Gastrocnemius medialis (tissue), 4 donors: ENCODE measurements around the gene PYCARD. TPM values are rescaled to one million over a fixed set of nuclear protein-coding genes. Genes with fewer than 3 reads are reported as not detected.

ENCODE experiments used
- ATAC-seq, 2 donors: fragments of 150-250 bp; one replicate each; pipeline ENCODE4 v1.9.1; 2016
- DNase-seq, 2 donors: peaks; one replicate each; pipeline ENCODE4 v3.0.0-alpha.2; 2019
- H3K27ac ChIP-seq, 4 donors: fragments of 200-600 bp; sonication (generic); 1 replicate in 1 of 4; 2 replicates in 3 of 4; pipeline ENCODE4 v1.5.1; 2016 to 2018; ENCODE audit warnings: mild to moderate bottlenecking in 2 of 4, moderate library complexity in 1 of 4
- H3K27me3 ChIP-seq, 3 donors: fragments of 200-600 bp; sonication (generic) in 2 of 3; 1 replicate in 1 of 3; 2 replicates in 2 of 3; pipeline versions ENCODE4 v1.5.1 to v1.6.0; 2016 to 2019; ENCODE audit warnings: mild to moderate bottlenecking in 1 of 3, moderate library complexity in 1 of 3
- H3K36me3 ChIP-seq, 2 donors: fragments of 200-600 bp; sonication (generic) in 1 of 2; one replicate each; pipeline ENCODE4 v1.5.1; 2017 to 2018
- H3K4me1 ChIP-seq, 2 donors: fragments of 200-600 bp; sonication (generic) in 1 of 2; one replicate each; pipeline ENCODE4 v1.5.1; 2016 to 2017; ENCODE audit warnings: mild to moderate bottlenecking in 2 of 2
- H3K4me3 ChIP-seq, 4 donors: fragments of 200-600 bp; sonication (generic) in 3 of 4; 1 replicate in 1 of 4; 2 replicates in 3 of 4; pipeline ENCODE4 v1.5.1; 2016 to 2019; ENCODE audit warnings: mild to moderate bottlenecking in 2 of 4
- H3K9me3 ChIP-seq, 3 donors: fragments of 200-600 bp; sonication (generic) in 2 of 3; 1 replicate in 1 of 3; 2 replicates in 2 of 3; pipeline ENCODE4 v1.5.1; 2016 to 2019
- POLR2A ChIP-seq, 2 donors: fragments of 450-650 bp; IDR thresholded peaks; one replicate each; pipeline ENCODE4 v1.6.1; 2017; ENCODE audit warnings: antibody characterized with exemption in 2 of 2, mild to moderate bottlenecking in 2 of 2, moderate library complexity in 2 of 2
- in situ Hi-C, 4 donors: fragments of 200-750 bp; cut with MboI; loops; one replicate each; pipeline versions ENCODE4 v1.15.0 to v1.8.0; 2017; ENCODE audit warnings: low sequenced_read_pairs in 4 of 4
- intact Hi-C: fragments of 100-400 bp; cut with DNase I; formaldehyde crosslinking; loops from one replicate; pipeline ENCODE4 v1.15.1; 2023; ENCODE audit warnings: low total_unique reads
- total RNA-seq, 4 donors: library from RNA; depleted of rRNA; stranded (reverse); fragments of >200 nt; gene quantifications; one replicate each; pipeline versions ENCODE4 v1.1.0 to v1.2.3, GENCODE V29; 2016
- TF ChIP-seq, protein P1 (sequence below), 5 experiments: fragments of 450-650 bp in 3 of 5; fragments of 200-600 bp in 2 of 5; sonication (generic) in 2 of 5; IDR thresholded peaks in 4 of 5; conservative IDR thresholded peaks in 1 of 5; 1 replicate in 4 of 5; 2 replicates in 1 of 5; pipeline ENCODE4 v1.5.1; 2016 to 2019; ENCODE audit warnings: antibody characterized with exemption in 5 of 5, mild to moderate bottlenecking in 3 of 5, moderate library complexity in 3 of 5

PYCARD gene
- total RNA-seq, 4 donors from 2014 or later = 1.3 to 16.4 (median 3.7) TPM

DNA sequence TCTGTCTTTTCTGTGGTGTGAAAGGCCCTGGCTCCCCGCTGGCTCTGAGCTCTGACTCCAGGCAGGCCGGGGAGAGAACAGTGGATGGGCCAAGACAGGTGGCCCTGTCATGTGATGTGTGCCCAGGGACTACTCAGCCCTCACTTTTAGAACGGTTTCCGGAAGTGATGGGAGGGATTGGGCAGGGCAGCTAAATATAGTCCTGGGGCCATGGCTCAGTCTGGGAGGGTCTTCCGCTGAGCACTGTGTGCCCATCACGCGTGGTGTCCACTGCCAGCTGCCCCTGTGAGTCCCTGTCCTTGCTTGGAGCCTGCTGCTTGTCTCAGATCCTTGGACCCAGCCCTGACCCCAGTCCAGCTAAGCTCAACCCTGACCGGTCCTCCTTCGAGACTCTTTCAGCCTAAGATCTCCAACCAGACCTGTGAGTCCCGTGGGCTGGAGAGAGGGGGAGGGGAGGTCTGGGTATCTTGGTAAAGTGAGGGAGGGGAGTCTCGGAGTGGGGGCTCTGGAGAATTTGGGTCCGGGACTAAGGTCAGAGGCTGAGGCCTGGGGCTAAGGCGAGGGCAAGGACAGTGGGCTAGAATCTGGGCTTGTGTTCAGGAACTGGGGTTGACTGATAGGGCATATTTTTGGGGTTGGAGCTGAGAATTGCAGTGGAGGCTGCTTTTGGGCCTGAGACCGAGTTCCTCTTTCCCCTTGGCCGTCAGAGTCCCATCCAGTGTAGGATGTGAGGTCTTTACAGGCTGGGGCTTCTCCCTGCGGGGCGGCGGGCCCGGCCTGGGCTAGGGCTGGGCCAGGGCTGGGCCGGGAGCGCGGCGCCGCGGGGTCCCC is 11.5 kb upstream of the PYCARD start, which contains the start of gene TRIM72:
TSS of gene TRIM72 (plus strand) at position 243 of the 831 bp plus-strand sequence. CDS start 620 bp downstream, outside the sequence.
- in situ Hi-C loops = loop anchor here in 1 of 4 donors (25.0 kb wide), 1 partner anchor 198 kb away; no protein-coding TSS in a partner anchor

DNA sequence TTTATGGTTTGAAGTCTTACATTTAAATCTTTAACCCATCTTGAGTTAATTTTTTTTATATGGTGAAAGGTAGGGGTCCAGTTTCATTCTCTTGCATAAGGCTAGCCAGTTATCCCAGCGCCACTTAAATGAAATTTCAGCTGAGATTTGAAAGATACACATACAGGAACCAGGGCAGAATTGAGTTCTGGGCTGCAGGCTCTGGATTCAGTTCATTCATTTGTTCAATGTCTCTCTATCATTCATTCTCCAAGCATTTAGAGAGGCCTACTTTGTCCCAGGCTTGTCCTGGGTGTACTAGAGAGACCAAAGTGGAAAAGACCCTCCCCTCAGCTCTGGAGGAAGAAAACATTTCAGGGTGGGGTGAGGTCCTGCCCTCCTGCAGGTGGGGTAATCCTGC is 10.8 kb upstream of the PYCARD start:
- no peaks in the 10 kb centered on the region for H3K27me3 ChIP-seq
- H3K4me3 ChIP-seq = no peak overlapping the region
- no peaks in the 10 kb centered on the region for H3K36me3 ChIP-seq
- intact Hi-C loops (loop anchor here (5.0 kb wide), 1 partner anchor 181 kb away; the partner anchor contains the start of gene STX4), in situ Hi-C loops (loop anchor here in 1 of 4 donors (25.0 kb wide), 1 partner anchor 199 kb away; no protein-coding TSS in a partner anchor)
- no peaks in the 10 kb centered on the region for H3K9me3 ChIP-seq
- ATAC-seq (peak in 1 of 2 donors; percentile 15), DNase-seq (no peak)
- H3K4me1 ChIP-seq = peaks cover 38 to 39% of the 10 kb centered on the region in 2 donors
- H3K27ac ChIP-seq = peak overlapping the region; percentile 99 to 100 (median 100)
- TF ChIP-seq POLR2A (IDR thresholded peaks at IDR 0.05) = no peak
- TF ChIP-seq, protein P1, sequence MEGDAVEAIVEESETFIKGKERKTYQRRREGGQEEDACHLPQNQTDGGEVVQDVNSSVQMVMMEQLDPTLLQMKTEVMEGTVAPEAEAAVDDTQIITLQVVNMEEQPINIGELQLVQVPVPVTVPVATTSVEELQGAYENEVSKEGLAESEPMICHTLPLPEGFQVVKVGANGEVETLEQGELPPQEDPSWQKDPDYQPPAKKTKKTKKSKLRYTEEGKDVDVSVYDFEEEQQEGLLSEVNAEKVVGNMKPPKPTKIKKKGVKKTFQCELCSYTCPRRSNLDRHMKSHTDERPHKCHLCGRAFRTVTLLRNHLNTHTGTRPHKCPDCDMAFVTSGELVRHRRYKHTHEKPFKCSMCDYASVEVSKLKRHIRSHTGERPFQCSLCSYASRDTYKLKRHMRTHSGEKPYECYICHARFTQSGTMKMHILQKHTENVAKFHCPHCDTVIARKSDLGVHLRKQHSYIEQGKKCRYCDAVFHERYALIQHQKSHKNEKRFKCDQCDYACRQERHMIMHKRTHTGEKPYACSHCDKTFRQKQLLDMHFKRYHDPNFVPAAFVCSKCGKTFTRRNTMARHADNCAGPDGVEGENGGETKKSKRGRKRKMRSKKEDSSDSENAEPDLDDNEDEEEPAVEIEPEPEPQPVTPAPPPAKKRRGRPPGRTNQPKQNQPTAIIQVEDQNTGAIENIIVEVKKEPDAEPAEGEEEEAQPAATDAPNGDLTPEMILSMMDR (IDR thresholded peaks at IDR 0.05 in 4 of 5, conservative IDR thresholded peaks at IDR 0.05 in 1 of 5) = no peak

More for the DNA sequence above, 11.5 kb upstream of the PYCARD start, which contains the start of gene TRIM72:
- Histone ChIP-seq H3K9me3 (no peaks in the 10 kb centered on the region), H3K27me3 (no peaks in the 10 kb centered on the region), H3K4me3 (peak within 1 kb of the TSS; percentile 75 to 82 (median 78)), H3K4me1 (peaks cover 42 to 43% of the 10 kb centered on the region in 2 donors), H3K27ac (peak within 1 kb of the TSS; percentile 99 to 100 (median 100)), H3K36me3 (no peaks in the 10 kb centered on the region)
- peak; percentile 85 to 92 for ATAC-seq
- peak; percentile 90 to 97 for DNase-seq
- peak; percentile 87 to 91 for TF ChIP-seq POLR2A (IDR thresholded peaks at IDR 0.05)
- TF ChIP-seq, protein P1 (IDR thresholded peaks at IDR 0.05 in 4 of 5, conservative IDR thresholded peaks at IDR 0.05 in 1 of 5) = peak in 1 of 5 experiments; percentile 3
- intact Hi-C loops = loop anchor here (1.0 to 5.0 kb wide), 4 partner anchors 35 to 239 kb away; partner anchors contain the start of genes COX6A2 and STX4

- no peaks in the 10 kb centered on the region for H3K36me3 ChIP-seq
- no peaks in the 10 kb centered on the region for H3K27me3 ChIP-seq
- no peak overlapping the region for H3K27ac ChIP-seq
- no peak for TF ChIP-seq POLR2A (IDR thresholded peaks at IDR 0.05)
- TF ChIP-seq, protein P1 (IDR thresholded peaks at IDR 0.05 in 4 of 5, conservative IDR thresholded peaks at IDR 0.05 in 1 of 5) = no peak
- ATAC-seq (no peak), DNase-seq (no peak)
- in situ Hi-C loops (loop anchor here in 1 of 4 donors (25.0 kb wide), 1 partner anchor 206 kb away; no protein-coding TSS in a partner anchor), intact Hi-C loops (no loop called here)
- H3K4me1 ChIP-seq = peaks cover under 1 to 13% of the 10 kb centered on the region in 2 donors
- H3K4me3 ChIP-seq = no peak overlapping the region
- H3K9me3 ChIP-seq = no peaks in the 10 kb centered on the region
Observed at GRCh38 chr16:31206776-31207175, 4.2 kb upstream of the PYCARD start.

DNA sequence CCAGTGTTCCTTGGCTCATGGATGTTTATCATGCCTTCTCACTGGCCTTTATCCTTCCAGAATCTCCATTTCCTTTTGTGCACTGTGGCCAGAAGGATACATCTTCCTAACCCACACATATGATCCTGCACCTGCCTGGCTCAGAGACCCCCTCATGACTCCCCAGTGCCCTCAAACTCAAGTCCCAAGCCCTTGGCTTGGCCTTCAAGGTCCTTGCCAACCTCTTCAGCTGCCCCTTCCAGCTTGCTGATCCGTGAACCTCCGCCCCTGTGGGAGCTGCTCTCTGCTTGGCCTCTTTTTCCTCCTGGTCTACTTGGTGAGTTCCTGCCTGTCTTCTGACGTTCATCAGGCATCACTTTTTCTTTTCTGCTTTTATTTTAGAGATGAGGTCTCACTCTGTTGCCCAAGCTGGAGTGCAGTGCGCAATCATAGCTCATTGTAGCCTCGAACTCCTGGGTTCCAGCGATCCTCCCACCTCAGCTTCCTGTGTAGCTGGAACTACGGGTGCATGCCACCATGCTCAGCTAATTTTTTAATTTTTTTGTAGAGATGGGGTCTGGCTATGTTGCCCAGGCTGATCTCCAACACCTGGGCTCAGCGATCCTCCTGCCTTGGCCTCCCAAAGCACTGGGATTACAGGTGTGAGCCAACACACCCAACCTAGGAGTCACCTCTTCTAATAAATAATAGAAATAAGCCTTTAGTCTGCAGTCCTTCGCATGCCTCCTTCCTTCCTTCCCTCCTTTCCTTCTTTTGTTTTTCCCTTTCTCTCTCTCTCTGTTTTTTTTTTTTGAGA is 2.5 kb upstream of the PYCARD start:
- Histone ChIP-seq H3K4me1 (peaks cover 9 to 16% of the 10 kb centered on the region in 2 donors), H3K9me3 (no peaks in the 10 kb centered on the region), H3K27me3 (no peaks in the 10 kb centered on the region), H3K27ac (no peak overlapping the region), H3K36me3 (no peaks in the 10 kb centered on the region), H3K4me3 (no peak overlapping the region)
- DNase-seq = no peak
- TF ChIP-seq POLR2A (IDR thresholded peaks at IDR 0.05) = no peak
- TF ChIP-seq, protein P1 (IDR thresholded peaks at IDR 0.05 in 4 of 5, conservative IDR thresholded peaks at IDR 0.05 in 1 of 5) = no peak
- in situ Hi-C loops (loop anchor here in 1 of 4 donors (25.0 kb wide), 1 partner anchor 207 kb away; no protein-coding TSS in a partner anchor), intact Hi-C loops (no loop called here)
- ATAC-seq = no peak
